ENCODE measurements around the gene SDHC. TPM values are rescaled to one million over a fixed set of nuclear protein-coding genes. Genes with fewer than 3 reads are reported as not detected.

SDHC gene
- total RNA-seq, 1 experiment from 2014 or later, result 192 TPM

DNA sequence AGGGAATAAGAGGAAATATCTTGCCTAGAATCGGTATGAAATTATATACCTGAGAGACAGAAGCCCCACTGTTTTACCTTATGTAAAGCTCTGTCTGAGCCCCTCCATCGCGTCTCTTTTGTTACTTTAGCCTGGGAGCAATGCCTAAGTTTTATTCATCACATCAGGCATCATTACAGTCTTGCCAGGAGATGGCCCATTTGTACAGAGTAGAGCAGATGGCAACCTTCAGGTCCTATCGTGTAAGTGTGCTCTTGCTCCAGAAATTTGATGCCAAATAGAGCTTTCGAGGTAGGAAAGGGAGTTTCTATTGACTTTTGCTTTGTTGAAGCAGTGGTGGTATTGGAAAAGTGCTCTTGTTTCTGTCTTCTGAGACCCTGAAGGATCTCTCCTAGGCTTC is 28.6 kb downstream of the SDHC start:
- Histone ChIP-seq H3K9ac (ENCODE audit: low read length) (no peak overlapping the region), H3K27ac (ENCODE audit: low read depth, low read length) (no peak overlapping the region), H3K4me3 (replicated peaks in 1 of 2; ENCODE audit: low read depth in 1 of 2, low read length in 2 of 2) (no peak overlapping the region), H3K36me3 (ENCODE audit: control insufficient read depth in 1 of 2, insufficient read depth in 2 of 2, low read length in 2 of 2) (peaks cover 9 to 11% of the 10 kb centered on the region in 2 experiments; a peak in 3 of 4 replicates), H3K27me3 (ENCODE audit: insufficient read depth, low read length) (no peaks in the 10 kb centered on the region), H2AFZ (ENCODE audit: low read depth, low read length, poor library complexity, severe bottlenecking) (no peak overlapping the region), H3K9me3 (ENCODE audit: control insufficient read depth in 1 of 2, insufficient read depth in 1 of 2, low read depth in 1 of 2, low read length in 2 of 2) (no peaks in the 10 kb centered on the region), H3K4me2 (ENCODE audit: low read length) (no peak overlapping the region), H3K9me2 (ENCODE audit: insufficient read depth) (no peaks in the 10 kb centered on the region), H4K20me1 (ENCODE audit: insufficient read depth) (no peaks in the 10 kb centered on the region), H3K79me2 (ENCODE audit: insufficient read depth, low read length) (no peaks in the 10 kb centered on the region), H3K4me1 (ENCODE audit: control insufficient read depth in 1 of 2, insufficient read depth in 2 of 2, low read length in 2 of 2) (no peaks in the 10 kb centered on the region)
- TF ChIP-seq SIN3A (IDR thresholded peaks at IDR 0.05; ENCODE audit: low read depth) (no peak), ZFX (IDR thresholded peaks at IDR 0.05) (no peak), RAD21 (IDR thresholded peaks at IDR 0.05; ENCODE audit: low read depth) (no peak), YY1 (IDR thresholded peaks at IDR 0.05; ENCODE audit: extremely low read depth, insufficient replicate concordance, low read depth, low read length) (no peak), FOSL1 (IDR thresholded peaks at IDR 0.05; ENCODE audit: low read depth) (no peak), CBX3 (IDR thresholded peaks at IDR 0.05; ENCODE audit: low read depth) (no peak), EGR1 (IDR thresholded peaks at IDR 0.05; ENCODE audit: low read depth) (no peak)
- TF ChIP-seq, protein P1, sequence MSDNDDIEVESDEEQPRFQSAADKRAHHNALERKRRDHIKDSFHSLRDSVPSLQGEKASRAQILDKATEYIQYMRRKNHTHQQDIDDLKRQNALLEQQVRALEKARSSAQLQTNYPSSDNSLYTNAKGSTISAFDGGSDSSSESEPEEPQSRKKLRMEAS (IDR thresholded peaks at IDR 0.05), result no peak
- POLR2A ChIA-PET, result no interaction called here
- no TSS peak for BruUV-seq (replicated peaks)
- no peak for DNase-seq (ENCODE audit: low read depth, low spot score)
- RAD21 ChIA-PET (ENCODE audit: low non-redundant PET in 1 of 2, low total read pairs in 2 of 2, uncharacterized antibody in 2 of 2, unreplicated experiment in 2 of 2), result no interaction called here
- CTCF ChIA-PET, result no interaction called here
- ATAC-seq, result no peak
- intact Hi-C loops (cut with micrococcal nuclease), result no loop called here

GRCh38 chr1:161350671-161351070 is 36.5 kb downstream of the SDHC start:
- RAD21 ChIA-PET (ENCODE audit: low non-redundant PET in 1 of 2, low total read pairs in 2 of 2, uncharacterized antibody in 2 of 2, unreplicated experiment in 2 of 2), result no interaction called here
- CTCF ChIA-PET, result no interaction called here
- H4K20me1 ChIP-seq (ENCODE audit: insufficient read depth), result no peaks in the 10 kb centered on the region
- no peaks in the 10 kb centered on the region for H3K4me1 ChIP-seq (ENCODE audit: control insufficient read depth in 1 of 2, insufficient read depth in 2 of 2, low read length in 2 of 2)
- H3K27ac ChIP-seq (ENCODE audit: low read depth, low read length), result no peak overlapping the region
- no peak overlapping the region for H3K9ac ChIP-seq (ENCODE audit: low read length)
- H3K27me3 ChIP-seq (ENCODE audit: insufficient read depth, low read length), result no peaks in the 10 kb centered on the region
- no peak for ATAC-seq
- no peak overlapping the region for H3K4me3 ChIP-seq (replicated peaks in 1 of 2; ENCODE audit: low read depth in 1 of 2, low read length in 2 of 2)
- no peak overlapping the region for H2AFZ ChIP-seq (ENCODE audit: low read depth, low read length, poor library complexity, severe bottlenecking)
- DNase-seq (ENCODE audit: low read depth, low spot score), result no peak
- H3K9me3 ChIP-seq (ENCODE audit: control insufficient read depth in 1 of 2, insufficient read depth in 1 of 2, low read depth in 1 of 2, low read length in 2 of 2), result no peaks in the 10 kb centered on the region
- no peaks in the 10 kb centered on the region for H3K79me2 ChIP-seq (ENCODE audit: insufficient read depth, low read length)
- no peaks in the 10 kb centered on the region for H3K9me2 ChIP-seq (ENCODE audit: insufficient read depth)
- intact Hi-C loops (cut with micrococcal nuclease), result no loop called here
- no TSS peak for BruUV-seq (replicated peaks)
- POLR2A ChIA-PET, result no interaction called here
- H3K36me3 ChIP-seq (ENCODE audit: control insufficient read depth in 1 of 2, insufficient read depth in 2 of 2, low read length in 2 of 2), result peaks cover 0 to 4% of the 10 kb centered on the region in 2 experiments; a peak in 2 of 4 replicates
- H3K4me2 ChIP-seq (ENCODE audit: low read length), result no peak overlapping the region
- TF ChIP-seq SP1 (IDR thresholded peaks at IDR 0.05; ENCODE audit: low read depth) (no peak), CEBPB (IDR thresholded peaks at IDR 0.05; ENCODE audit: low read depth) (no peak), ELF1 (IDR thresholded peaks at IDR 0.05; ENCODE audit: borderline replicate concordance, low read depth) (no peak), ATF3 (IDR thresholded peaks at IDR 0.05) (no peak), YY1 (IDR thresholded peaks at IDR 0.05; ENCODE audit: extremely low read depth, insufficient replicate concordance, low read depth, low read length) (no peak), EGR1 (IDR thresholded peaks at IDR 0.05; ENCODE audit: low read depth) (no peak), EZH2 (IDR thresholded peaks at IDR 0.05) (no peak), RAD21 (IDR thresholded peaks at IDR 0.05; ENCODE audit: low read depth) (no peak), TCF7L2 (IDR thresholded peaks at IDR 0.05; ENCODE audit: borderline replicate concordance, extremely low read depth, insufficient read depth, insufficient read length) (no peak), SIN3A (IDR thresholded peaks at IDR 0.05; ENCODE audit: low read depth) (no peak), SRF (IDR thresholded peaks at IDR 0.05; ENCODE audit: low read depth) (no peak), ZNF274 (IDR thresholded peaks at IDR 0.05; ENCODE audit: low read depth, low read length) (no peak), JUND (IDR thresholded peaks at IDR 0.05) (no peak), POLR2A (IDR thresholded peaks at IDR 0.05; ENCODE audit: borderline replicate concordance, extremely low read depth, insufficient read depth, insufficient read length) (no peak), CBX3 (IDR thresholded peaks at IDR 0.05; ENCODE audit: low read depth) (no peak)
- TF ChIP-seq, protein P2, sequence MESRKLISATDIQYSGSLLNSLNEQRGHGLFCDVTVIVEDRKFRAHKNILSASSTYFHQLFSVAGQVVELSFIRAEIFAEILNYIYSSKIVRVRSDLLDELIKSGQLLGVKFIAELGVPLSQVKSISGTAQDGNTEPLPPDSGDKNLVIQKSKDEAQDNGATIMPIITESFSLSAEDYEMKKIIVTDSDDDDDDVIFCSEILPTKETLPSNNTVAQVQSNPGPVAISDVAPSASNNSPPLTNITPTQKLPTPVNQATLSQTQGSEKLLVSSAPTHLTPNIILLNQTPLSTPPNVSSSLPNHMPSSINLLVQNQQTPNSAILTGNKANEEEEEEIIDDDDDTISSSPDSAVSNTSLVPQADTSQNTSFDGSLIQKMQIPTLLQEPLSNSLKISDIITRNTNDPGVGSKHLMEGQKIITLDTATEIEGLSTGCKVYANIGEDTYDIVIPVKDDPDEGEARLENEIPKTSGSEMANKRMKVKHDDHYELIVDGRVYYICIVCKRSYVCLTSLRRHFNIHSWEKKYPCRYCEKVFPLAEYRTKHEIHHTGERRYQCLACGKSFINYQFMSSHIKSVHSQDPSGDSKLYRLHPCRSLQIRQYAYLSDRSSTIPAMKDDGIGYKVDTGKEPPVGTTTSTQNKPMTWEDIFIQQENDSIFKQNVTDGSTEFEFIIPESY (IDR thresholded peaks at IDR 0.05; ENCODE audit: extremely low read depth, insufficient replicate concordance, low read length), result no peak

All from HCT116 (cell line).